Stomach (tissue), 4 donors: ENCODE results near the gene TEAD4.

Experiments used
- POLR2A ChIP-seq, 4 donors: fragments of 450-650 bp; IDR thresholded peaks; one replicate each; pipeline ENCODE4 v1.6.1; 2016; ENCODE audit warnings: antibody characterized with exemption in 4 of 4, control low read depth in 2 of 4, mild to moderate bottlenecking in 1 of 4, moderate library complexity in 1 of 4
- POLR2AphosphoS5 ChIP-seq, 3 donors: sonication (generic); formaldehyde crosslinking; IDR thresholded peaks; one replicate each; pipeline ENCODE4 v1.6.1; 2016; ENCODE audit warnings: antibody characterized with exemption in 3 of 3
- TF ChIP-seq, protein P1 (sequence below), 7 experiments: fragments of 450-650 bp in 4 of 7; fragments of 200-600 bp in 3 of 7; sonication (generic) in 3 of 7; IDR thresholded peaks; one replicate each; pipeline ENCODE4 v1.5.1; 2016 to 2019; ENCODE audit warnings: antibody characterized with exemption in 7 of 7, control low read depth in 2 of 7, mild to moderate bottlenecking in 1 of 7

DNA sequence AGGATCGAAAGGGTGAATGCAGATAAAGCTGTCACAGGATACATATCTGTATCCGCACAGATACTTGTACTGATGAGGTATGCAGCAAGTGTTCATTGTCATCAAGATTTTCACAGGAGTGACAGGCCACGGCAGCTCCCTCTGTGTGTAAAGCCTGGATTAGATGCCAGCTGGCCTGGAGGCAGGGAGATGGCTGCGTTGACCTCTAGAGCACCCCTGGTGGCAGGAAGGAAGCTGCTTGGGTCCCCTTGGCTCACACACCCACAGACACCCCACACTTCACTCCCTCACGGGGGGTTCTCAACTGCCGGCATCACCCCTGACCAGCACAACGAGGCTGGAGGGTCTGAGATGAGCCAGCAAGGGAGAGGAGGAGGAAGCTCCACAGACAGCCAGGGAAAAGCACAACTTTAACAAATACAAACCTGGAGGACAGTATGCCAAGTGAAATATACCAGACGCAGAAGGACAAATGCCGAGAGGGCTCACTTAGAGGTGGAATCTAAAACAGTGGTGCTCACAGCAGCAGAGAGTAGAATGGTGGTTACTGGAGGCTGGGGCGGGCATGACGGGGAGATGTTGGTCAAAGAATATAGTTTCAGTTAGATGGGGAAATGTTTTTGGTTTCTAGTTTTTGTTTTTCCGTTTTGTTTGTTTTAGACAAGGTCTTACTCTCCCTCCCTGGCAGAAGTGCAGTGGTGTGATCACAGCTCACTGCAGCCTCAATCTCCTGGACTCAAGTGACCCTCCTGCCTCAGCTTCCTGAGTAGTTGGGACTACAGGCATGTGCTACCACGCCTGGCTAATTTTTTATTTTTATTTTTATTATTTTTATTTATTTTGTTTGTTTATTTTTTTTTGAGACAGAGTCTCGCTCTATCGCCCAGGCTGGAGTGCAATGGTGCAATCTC, 45.7 kb downstream of the TEAD4 start:
- TF ChIP-seq POLR2A (IDR thresholded peaks at IDR 0.05) (no peak), POLR2AphosphoS5 (IDR thresholded peaks at IDR 0.05) (no peak)
- TF ChIP-seq, protein P1, sequence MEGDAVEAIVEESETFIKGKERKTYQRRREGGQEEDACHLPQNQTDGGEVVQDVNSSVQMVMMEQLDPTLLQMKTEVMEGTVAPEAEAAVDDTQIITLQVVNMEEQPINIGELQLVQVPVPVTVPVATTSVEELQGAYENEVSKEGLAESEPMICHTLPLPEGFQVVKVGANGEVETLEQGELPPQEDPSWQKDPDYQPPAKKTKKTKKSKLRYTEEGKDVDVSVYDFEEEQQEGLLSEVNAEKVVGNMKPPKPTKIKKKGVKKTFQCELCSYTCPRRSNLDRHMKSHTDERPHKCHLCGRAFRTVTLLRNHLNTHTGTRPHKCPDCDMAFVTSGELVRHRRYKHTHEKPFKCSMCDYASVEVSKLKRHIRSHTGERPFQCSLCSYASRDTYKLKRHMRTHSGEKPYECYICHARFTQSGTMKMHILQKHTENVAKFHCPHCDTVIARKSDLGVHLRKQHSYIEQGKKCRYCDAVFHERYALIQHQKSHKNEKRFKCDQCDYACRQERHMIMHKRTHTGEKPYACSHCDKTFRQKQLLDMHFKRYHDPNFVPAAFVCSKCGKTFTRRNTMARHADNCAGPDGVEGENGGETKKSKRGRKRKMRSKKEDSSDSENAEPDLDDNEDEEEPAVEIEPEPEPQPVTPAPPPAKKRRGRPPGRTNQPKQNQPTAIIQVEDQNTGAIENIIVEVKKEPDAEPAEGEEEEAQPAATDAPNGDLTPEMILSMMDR (IDR thresholded peaks at IDR 0.05), result no peak
